BLaER1 treated with 17β-estradiol and CSF1 and Interleukin-3, amounts not matched to agents 10 nM and 100 nM (cell line): ENCODE data around the gene SHFL.

Source experiments
- H3K27ac ChIP-seq, 11 experiments: shearing (Covaris generic); formaldehyde crosslinking; 2 replicates each; pipeline ENCODE4 v1.8.1; 2022
- H3K27me3 ChIP-seq, 11 experiments: shearing (Covaris generic); formaldehyde crosslinking; 2 replicates each; pipeline ENCODE4 v1.8.1; 2022
- H3K36me3 ChIP-seq, 11 experiments: shearing (Covaris generic); formaldehyde crosslinking; 2 replicates each; pipeline ENCODE4 v1.8.1; 2022
- H3K4me1 ChIP-seq, 10 experiments: shearing (Covaris generic); formaldehyde crosslinking; 2 replicates each; pipeline ENCODE4 v1.8.1; 2022
- H3K4me2 ChIP-seq, 11 experiments: shearing (Covaris generic); formaldehyde crosslinking; 2 replicates each; pipeline ENCODE4 v1.8.1; 2022
- H3K4me3 ChIP-seq, 10 experiments: shearing (Covaris generic); formaldehyde crosslinking; 2 replicates each; pipeline ENCODE4 v1.8.1; 2022
- H3K9ac ChIP-seq, 11 experiments: shearing (Covaris generic); formaldehyde crosslinking; 2 replicates each; pipeline ENCODE4 v1.8.1; 2022
- H3K9me3 ChIP-seq, 11 experiments: shearing (Covaris generic); formaldehyde crosslinking; replicated peaks in 1 of 11; 2 replicates each; pipeline ENCODE4 v1.8.1; 2022
- H4K20me1 ChIP-seq, 11 experiments: shearing (Covaris generic); formaldehyde crosslinking; 2 replicates each; pipeline ENCODE4 v1.8.1; 2022
- Cebpa-rat ChIP-seq, 11 experiments: shearing (Covaris generic); IDR thresholded peaks; 2 replicates each; pipeline ENCODE4 v1.8.1; 2022

Gene SHFL

GRCh38 chr19:10085641-10086590, at the start of gene SHFL:
Gene SHFL (plus strand): TSS chr19:10086317. CDS start chr19:10086428, 111 bp downstream.
- Histone ChIP-seq H3K4me2 (peak within 1 kb of the TSS; percentile 84 to 98 (median 96)), H3K27ac (peak within 1 kb of the TSS; percentile 75 to 89 (median 87)), H3K36me3 (peaks cover 8 to 22% (median 15%) of the 10 kb centered on the region in 11 experiments; a peak in 18 of 22 replicates), H3K4me1 (peaks cover 9 to 22% (median 15%) of the 10 kb centered on the region in 10 experiments), H4K20me1 (peaks cover 0 to 6% (median 0%) of the 10 kb centered on the region in 11 experiments; a peak in 3 of 22 replicates), H3K9me3 (no peaks in the 10 kb centered on the region), H3K27me3 (no peaks in the 10 kb centered on the region), H3K9ac (peak within 1 kb of the TSS; percentile 78 to 91 (median 88)), H3K4me3 (peak within 1 kb of the TSS; percentile 78 to 100 (median 97))
- TF ChIP-seq Cebpa-rat (IDR thresholded peaks at IDR 0.05), result no peak

- Histone ChIP-seq H4K20me1 (no peaks in the 10 kb centered on the region), H3K9ac (no peak overlapping the region), H3K9me3 (no peaks in the 10 kb centered on the region), H3K27ac (no peak overlapping the region), H3K4me3 (no peak overlapping the region), H3K27me3 (peaks cover 0 to 13% (median 0%) of the 10 kb centered on the region in 11 experiments; a peak in 4 of 22 replicates), H3K4me1 (no peaks in the 10 kb centered on the region), H3K4me2 (no peak overlapping the region), H3K36me3 (no peaks in the 10 kb centered on the region)
- TF ChIP-seq Cebpa-rat (IDR thresholded peaks at IDR 0.05), result no peak
These were observed 49.5 kb upstream of the SHFL start for GRCh38 chr19:10036601-10037071.

GRCh38 chr19:10037367-10037766, 48.8 kb upstream of the SHFL start:
- Histone ChIP-seq H3K4me3 (no peak overlapping the region), H3K27me3 (peaks cover 0 to 11% (median 0%) of the 10 kb centered on the region in 11 experiments; a peak in 4 of 22 replicates), H3K36me3 (no peaks in the 10 kb centered on the region), H3K9ac (no peak overlapping the region), H3K4me2 (no peak overlapping the region), H3K9me3 (no peaks in the 10 kb centered on the region), H3K27ac (no peak overlapping the region), H4K20me1 (no peaks in the 10 kb centered on the region), H3K4me1 (no peaks in the 10 kb centered on the region)
- TF ChIP-seq Cebpa-rat (IDR thresholded peaks at IDR 0.05), result no peak

- H3K4me2 ChIP-seq, result no peak overlapping the region
These were observed 48.3 kb upstream of the SHFL start for GRCh38 chr19:10037809-10038208.

GRCh38 chr19:10043286-10043927, 42.7 kb upstream of the SHFL start:
- Histone ChIP-seq H3K9me3 (no peaks in the 10 kb centered on the region), H3K27ac (no peak overlapping the region), H3K4me1 (peaks cover 0 to 12% (median 7%) of the 10 kb centered on the region in 10 experiments; a peak in 11 of 20 replicates), H3K27me3 (no peaks in the 10 kb centered on the region), H3K4me3 (no peak overlapping the region), H3K4me2 (no peak overlapping the region), H3K36me3 (no peaks in the 10 kb centered on the region), H4K20me1 (no peaks in the 10 kb centered on the region), H3K9ac (no peak overlapping the region)
- no peak for TF ChIP-seq Cebpa-rat (IDR thresholded peaks at IDR 0.05)

More at GRCh38 chr19:10037809-10038208, 48.3 kb upstream of the SHFL start:
- Histone ChIP-seq H3K9me3 (no peaks in the 10 kb centered on the region), H3K27ac (no peak overlapping the region), H4K20me1 (no peaks in the 10 kb centered on the region), H3K36me3 (no peaks in the 10 kb centered on the region), H3K4me3 (no peak overlapping the region), H3K9ac (no peak overlapping the region), H3K27me3 (peaks cover 0 to 7% (median 0%) of the 10 kb centered on the region in 11 experiments; a peak in 4 of 22 replicates), H3K4me1 (no peaks in the 10 kb centered on the region)
- no peak for TF ChIP-seq Cebpa-rat (IDR thresholded peaks at IDR 0.05)

- H3K9ac ChIP-seq, result no peak overlapping the region
- H3K9me3 ChIP-seq, result no peaks in the 10 kb centered on the region
- H4K20me1 ChIP-seq, result no peaks in the 10 kb centered on the region
- H3K27me3 ChIP-seq, result no peaks in the 10 kb centered on the region
- H3K4me3 ChIP-seq, result no peak overlapping the region
- TF ChIP-seq Cebpa-rat (IDR thresholded peaks at IDR 0.05), result no peak
- H3K4me2 ChIP-seq, result no peak overlapping the region
- H3K4me1 ChIP-seq, result peaks cover 0 to 16% (median 7%) of the 10 kb centered on the region in 10 experiments; a peak in 12 of 20 replicates
- H3K27ac ChIP-seq, result no peak overlapping the region
- H3K36me3 ChIP-seq, result no peaks in the 10 kb centered on the region
These were observed 41.7 kb upstream of the SHFL start for GRCh38 chr19:10044390-10044789.

GRCh38 chr19:10045371-10045770, 40.7 kb upstream of the SHFL start:
- Histone ChIP-seq H3K9me3 (no peaks in the 10 kb centered on the region), H3K36me3 (no peaks in the 10 kb centered on the region), H3K27ac (no peak overlapping the region), H3K27me3 (no peaks in the 10 kb centered on the region), H3K4me2 (no peak overlapping the region), H3K4me3 (no peak overlapping the region), H4K20me1 (no peaks in the 10 kb centered on the region), H3K9ac (no peak overlapping the region), H3K4me1 (peaks cover 0 to 18% (median 11%) of the 10 kb centered on the region in 10 experiments; a peak in 13 of 20 replicates)
- TF ChIP-seq Cebpa-rat (IDR thresholded peaks at IDR 0.05), result no peak

GRCh38 chr19:10049626-10050025, 36.5 kb upstream of the SHFL start:
- Histone ChIP-seq H3K9ac (no peak overlapping the region), H3K9me3 (no peaks in the 10 kb centered on the region), H3K4me2 (no peak overlapping the region), H3K27ac (no peak overlapping the region), H3K36me3 (no peaks in the 10 kb centered on the region), H3K4me1 (peaks cover 0 to 18% (median 11%) of the 10 kb centered on the region in 10 experiments; a peak in 13 of 20 replicates), H3K27me3 (no peaks in the 10 kb centered on the region), H4K20me1 (no peaks in the 10 kb centered on the region), H3K4me3 (no peak overlapping the region)
- no peak for TF ChIP-seq Cebpa-rat (IDR thresholded peaks at IDR 0.05)
